K562 (cell line): Measurements from ENCODE around the gene VAMP8. TPM values are rescaled to one million over a fixed set of nuclear protein-coding genes. Genes with fewer than 3 reads are reported as not detected.
A peak's percentile ranks its signal among the peaks of the same experiment; 100 is the strongest.

Source experiments
- BCOR ChIP-seq: fragments of 450-650 bp; IDR thresholded peaks from 2 replicates; pipeline ENCODE4 v1.6.1; 2016
- CHD4 ChIP-seq: fragments of 200-600 bp; sonication (generic); IDR thresholded peaks from 3 replicates; pipeline ENCODE4 v1.6.1; 2012; ENCODE audit warnings: low read depth, mild to moderate bottlenecking, mixed read lengths, low read length, inconsistent platforms; ENCODE audit not compliant: insufficient read depth, insufficient replicate concordance, poor library complexity, severe bottlenecking
- HMGN3 ChIP-seq: IDR thresholded peaks from 2 replicates; pipeline ENCODE4 v1.6.1; 2011; ENCODE audit warnings: borderline replicate concordance, low read depth, mild to moderate bottlenecking, mixed read lengths, low read length; ENCODE audit not compliant: insufficient read length; ENCODE audit errors: extremely low read depth
- RBM15 ChIP-seq: fragments of 200-400 bp; formaldehyde crosslinking; IDR thresholded peaks from 2 replicates; pipeline ENCODE4 v1.6.1; 2018; ENCODE audit warnings: mild to moderate bottlenecking, low read length, moderate library complexity; ENCODE audit not compliant: insufficient read depth
- SP1 ChIP-seq: sonication (generic); formaldehyde crosslinking; IDR thresholded peaks from 2 replicates; pipeline ENCODE4 v1.8.1; 2022; ENCODE audit warnings: mild to moderate bottlenecking, missing genetic modification reagents
- polyA plus RNA-seq, 8 experiments: library from polyadenylated mRNA; depleted of rRNA in 4 of 8; stranded (reverse) in 5 of 8; unstranded in 3 of 8; fragments of >200 nt; fragmentation: Nextera tagmentation in 2 of 8; fragmentation: Illumina TruSeq in 1 of 8; extraction: Ambion mirVana in 2 of 8; extraction: Trizol in 1 of 8; gene quantifications; 2 replicates each; pipeline versions ENCODE4 v1.2.1 to v1.2.3, GENCODE V29; 2011 to 2014; ENCODE audit warnings: inconsistent platforms in 1 of 8, missing spikeins in 1 of 8
- total RNA-seq, 7 experiments: library from RNA; depleted of rRNA in 6 of 7; stranded (reverse); fragments of >200 nt in 6 of 7; fragmentation: Illumina TruSeq in 2 of 7; extraction: Trizol in 2 of 7; gene quantifications; 2 replicates each; pipeline versions ENCODE4 v1.2.1 to v1.2.3, GENCODE V29; 2011 to 2021; ENCODE audit warnings: low replicate concordance in 1 of 7
- TF ChIP-seq, protein P1 (sequence below): fragments of 200-600 bp; sonication (generic); IDR thresholded peaks from one replicate; pipeline ENCODE4 v1.6.1; 2012; ENCODE audit warnings: mild to moderate bottlenecking, low read depth, low read length, inconsistent platforms
- TF ChIP-seq, protein P2 (sequence below), 2 experiments: fragments of 450-650 bp; conservative IDR thresholded peaks; 2 replicates each; pipeline ENCODE4 v1.6.1; 2017; ENCODE audit warnings: mild to moderate bottlenecking in 2 of 2, moderate library complexity in 2 of 2
- TF ChIP-seq, protein P3 (sequence below), 2 experiments: fragments of 250-450 bp in 1 of 2; fragments of 450-650 bp in 1 of 2; sonication (Bioruptor Pico) in 1 of 2; IDR thresholded peaks; 2 replicates each; pipeline versions ENCODE4 v1.6.1 to v1.8.0; 2016 to 2021; ENCODE audit warnings: mild to moderate bottlenecking in 2 of 2, moderate library complexity in 2 of 2, missing compliant biosample characterization in 1 of 2, missing genetic modification characterization in 1 of 2
- TF ChIP-seq, protein P4 (sequence below): fragments of 200-800 bp; sonication (Bioruptor generic); IDR thresholded peaks from 2 replicates; pipeline ENCODE4 v1.6.1; 2017; ENCODE audit warnings: missing genetic modification characterization, missing compliant biosample characterization

VAMP8 gene
- total and polyA plus RNA-seq, 9 of the 15 experiments (the other 6 are each of a cell fraction or from before 2014, with no cell fraction given) = 107 to 571 (median 248) TPM

DNA sequence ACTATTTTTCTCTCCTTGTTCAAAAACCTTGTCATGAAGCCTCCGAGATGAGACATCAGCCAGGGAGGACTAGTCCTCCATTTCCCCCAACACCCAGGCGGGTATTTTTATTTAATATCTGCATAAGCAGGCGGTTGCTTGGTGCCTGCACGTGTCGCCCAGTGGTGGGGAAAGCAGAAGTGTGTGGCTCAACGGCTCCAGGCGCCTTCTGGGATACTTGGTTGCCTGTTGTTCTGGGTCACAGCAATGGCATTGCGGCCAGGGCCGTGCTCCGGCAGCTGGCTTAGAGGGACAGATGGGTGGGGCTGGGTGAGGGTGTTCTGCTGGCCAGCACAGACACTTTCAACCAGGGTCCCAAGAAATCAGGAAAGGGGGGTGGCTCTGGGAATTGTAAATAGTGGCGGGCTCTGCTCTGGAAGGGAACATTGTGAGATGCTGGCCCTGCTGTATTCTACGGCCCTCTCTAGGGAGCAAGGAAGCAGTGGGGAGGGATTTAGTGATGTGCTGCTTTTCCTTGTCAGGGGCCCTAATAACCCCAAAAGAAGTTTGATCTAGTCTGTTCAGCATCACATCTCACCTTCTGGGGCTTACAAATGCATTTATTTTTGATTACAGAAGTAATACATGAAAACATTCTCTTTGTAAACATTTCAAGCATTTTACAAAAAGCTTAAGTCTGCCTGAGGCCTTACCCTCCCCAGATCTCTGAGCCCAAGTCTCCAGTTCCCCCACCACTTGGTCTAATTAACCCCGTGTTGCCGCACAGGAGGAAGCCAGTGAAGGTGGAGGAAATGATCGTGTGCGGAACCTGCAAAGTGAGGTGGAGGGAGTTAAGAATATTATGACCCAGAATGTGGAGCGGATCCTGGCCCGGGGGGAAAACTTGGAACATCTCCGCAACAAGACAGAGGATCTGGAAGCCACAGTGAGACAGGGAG lies 1.1 kb downstream of the VAMP8 start (continued):
- TF ChIP-seq, protein P1, sequence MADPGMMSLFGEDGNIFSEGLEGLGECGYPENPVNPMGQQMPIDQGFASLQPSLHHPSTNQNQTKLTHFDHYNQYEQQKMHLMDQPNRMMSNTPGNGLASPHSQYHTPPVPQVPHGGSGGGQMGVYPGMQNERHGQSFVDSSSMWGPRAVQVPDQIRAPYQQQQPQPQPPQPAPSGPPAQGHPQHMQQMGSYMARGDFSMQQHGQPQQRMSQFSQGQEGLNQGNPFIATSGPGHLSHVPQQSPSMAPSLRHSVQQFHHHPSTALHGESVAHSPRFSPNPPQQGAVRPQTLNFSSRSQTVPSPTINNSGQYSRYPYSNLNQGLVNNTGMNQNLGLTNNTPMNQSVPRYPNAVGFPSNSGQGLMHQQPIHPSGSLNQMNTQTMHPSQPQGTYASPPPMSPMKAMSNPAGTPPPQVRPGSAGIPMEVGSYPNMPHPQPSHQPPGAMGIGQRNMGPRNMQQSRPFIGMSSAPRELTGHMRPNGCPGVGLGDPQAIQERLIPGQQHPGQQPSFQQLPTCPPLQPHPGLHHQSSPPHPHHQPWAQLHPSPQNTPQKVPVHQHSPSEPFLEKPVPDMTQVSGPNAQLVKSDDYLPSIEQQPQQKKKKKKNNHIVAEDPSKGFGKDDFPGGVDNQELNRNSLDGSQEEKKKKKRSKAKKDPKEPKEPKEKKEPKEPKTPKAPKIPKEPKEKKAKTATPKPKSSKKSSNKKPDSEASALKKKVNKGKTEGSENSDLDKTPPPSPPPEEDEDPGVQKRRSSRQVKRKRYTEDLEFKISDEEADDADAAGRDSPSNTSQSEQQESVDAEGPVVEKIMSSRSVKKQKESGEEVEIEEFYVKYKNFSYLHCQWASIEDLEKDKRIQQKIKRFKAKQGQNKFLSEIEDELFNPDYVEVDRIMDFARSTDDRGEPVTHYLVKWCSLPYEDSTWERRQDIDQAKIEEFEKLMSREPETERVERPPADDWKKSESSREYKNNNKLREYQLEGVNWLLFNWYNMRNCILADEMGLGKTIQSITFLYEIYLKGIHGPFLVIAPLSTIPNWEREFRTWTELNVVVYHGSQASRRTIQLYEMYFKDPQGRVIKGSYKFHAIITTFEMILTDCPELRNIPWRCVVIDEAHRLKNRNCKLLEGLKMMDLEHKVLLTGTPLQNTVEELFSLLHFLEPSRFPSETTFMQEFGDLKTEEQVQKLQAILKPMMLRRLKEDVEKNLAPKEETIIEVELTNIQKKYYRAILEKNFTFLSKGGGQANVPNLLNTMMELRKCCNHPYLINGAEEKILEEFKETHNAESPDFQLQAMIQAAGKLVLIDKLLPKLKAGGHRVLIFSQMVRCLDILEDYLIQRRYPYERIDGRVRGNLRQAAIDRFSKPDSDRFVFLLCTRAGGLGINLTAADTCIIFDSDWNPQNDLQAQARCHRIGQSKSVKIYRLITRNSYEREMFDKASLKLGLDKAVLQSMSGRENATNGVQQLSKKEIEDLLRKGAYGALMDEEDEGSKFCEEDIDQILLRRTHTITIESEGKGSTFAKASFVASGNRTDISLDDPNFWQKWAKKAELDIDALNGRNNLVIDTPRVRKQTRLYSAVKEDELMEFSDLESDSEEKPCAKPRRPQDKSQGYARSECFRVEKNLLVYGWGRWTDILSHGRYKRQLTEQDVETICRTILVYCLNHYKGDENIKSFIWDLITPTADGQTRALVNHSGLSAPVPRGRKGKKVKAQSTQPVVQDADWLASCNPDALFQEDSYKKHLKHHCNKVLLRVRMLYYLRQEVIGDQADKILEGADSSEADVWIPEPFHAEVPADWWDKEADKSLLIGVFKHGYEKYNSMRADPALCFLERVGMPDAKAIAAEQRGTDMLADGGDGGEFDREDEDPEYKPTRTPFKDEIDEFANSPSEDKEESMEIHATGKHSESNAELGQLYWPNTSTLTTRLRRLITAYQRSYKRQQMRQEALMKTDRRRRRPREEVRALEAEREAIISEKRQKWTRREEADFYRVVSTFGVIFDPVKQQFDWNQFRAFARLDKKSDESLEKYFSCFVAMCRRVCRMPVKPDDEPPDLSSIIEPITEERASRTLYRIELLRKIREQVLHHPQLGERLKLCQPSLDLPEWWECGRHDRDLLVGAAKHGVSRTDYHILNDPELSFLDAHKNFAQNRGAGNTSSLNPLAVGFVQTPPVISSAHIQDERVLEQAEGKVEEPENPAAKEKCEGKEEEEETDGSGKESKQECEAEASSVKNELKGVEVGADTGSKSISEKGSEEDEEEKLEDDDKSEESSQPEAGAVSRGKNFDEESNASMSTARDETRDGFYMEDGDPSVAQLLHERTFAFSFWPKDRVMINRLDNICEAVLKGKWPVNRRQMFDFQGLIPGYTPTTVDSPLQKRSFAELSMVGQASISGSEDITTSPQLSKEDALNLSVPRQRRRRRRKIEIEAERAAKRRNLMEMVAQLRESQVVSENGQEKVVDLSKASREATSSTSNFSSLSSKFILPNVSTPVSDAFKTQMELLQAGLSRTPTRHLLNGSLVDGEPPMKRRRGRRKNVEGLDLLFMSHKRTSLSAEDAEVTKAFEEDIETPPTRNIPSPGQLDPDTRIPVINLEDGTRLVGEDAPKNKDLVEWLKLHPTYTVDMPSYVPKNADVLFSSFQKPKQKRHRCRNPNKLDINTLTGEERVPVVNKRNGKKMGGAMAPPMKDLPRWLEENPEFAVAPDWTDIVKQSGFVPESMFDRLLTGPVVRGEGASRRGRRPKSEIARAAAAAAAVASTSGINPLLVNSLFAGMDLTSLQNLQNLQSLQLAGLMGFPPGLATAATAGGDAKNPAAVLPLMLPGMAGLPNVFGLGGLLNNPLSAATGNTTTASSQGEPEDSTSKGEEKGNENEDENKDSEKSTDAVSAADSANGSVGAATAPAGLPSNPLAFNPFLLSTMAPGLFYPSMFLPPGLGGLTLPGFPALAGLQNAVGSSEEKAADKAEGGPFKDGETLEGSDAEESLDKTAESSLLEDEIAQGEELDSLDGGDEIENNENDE = no peak
- TF ChIP-seq CHD4 = no peak
- no peak for TF ChIP-seq HMGN3
- TF ChIP-seq, protein P2, sequence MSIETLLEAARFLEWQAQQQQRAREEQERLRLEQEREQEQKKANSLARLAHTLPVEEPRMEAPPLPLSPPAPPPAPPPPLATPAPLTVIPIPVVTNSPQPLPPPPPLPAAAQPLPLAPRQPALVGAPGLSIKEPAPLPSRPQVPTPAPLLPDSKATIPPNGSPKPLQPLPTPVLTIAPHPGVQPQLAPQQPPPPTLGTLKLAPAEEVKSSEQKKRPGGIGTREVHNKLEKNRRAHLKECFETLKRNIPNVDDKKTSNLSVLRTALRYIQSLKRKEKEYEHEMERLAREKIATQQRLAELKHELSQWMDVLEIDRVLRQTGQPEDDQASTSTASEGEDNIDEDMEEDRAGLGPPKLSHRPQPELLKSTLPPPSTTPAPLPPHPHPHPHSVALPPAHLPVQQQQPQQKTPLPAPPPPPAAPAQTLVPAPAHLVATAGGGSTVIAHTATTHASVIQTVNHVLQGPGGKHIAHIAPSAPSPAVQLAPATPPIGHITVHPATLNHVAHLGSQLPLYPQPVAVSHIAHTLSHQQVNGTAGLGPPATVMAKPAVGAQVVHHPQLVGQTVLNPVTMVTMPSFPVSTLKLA (conservative IDR thresholded peaks at IDR 0.05) = peak; percentile 65 to 69; a peak in 2 of 4 replicates
- TF ChIP-seq, protein P3, sequence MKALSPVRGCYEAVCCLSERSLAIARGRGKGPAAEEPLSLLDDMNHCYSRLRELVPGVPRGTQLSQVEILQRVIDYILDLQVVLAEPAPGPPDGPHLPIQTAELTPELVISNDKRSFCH (CRISPR knock-in tag; IDR thresholded peaks at IDR 0.05) = no peak
- TF ChIP-seq, protein P3 (tag; IDR thresholded peaks at IDR 0.05) = no peak
- TF ChIP-seq RBM15 = no peak
- TF ChIP-seq BCOR = no peak
- TF ChIP-seq, protein P4, sequence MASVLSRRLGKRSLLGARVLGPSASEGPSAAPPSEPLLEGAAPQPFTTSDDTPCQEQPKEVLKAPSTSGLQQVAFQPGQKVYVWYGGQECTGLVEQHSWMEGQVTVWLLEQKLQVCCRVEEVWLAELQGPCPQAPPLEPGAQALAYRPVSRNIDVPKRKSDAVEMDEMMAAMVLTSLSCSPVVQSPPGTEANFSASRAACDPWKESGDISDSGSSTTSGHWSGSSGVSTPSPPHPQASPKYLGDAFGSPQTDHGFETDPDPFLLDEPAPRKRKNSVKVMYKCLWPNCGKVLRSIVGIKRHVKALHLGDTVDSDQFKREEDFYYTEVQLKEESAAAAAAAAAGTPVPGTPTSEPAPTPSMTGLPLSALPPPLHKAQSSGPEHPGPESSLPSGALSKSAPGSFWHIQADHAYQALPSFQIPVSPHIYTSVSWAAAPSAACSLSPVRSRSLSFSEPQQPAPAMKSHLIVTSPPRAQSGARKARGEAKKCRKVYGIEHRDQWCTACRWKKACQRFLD (CRISPR knock-in tag) = no peak
- TF ChIP-seq SP1 (CRISPR knock-in tag) = no peak
